Endothelial cell of hepatic sinusoid (primary cell): ENCODE measurements around the gene NUP88.
"Not testable (repeated sequence)": the region's sequence is repeated elsewhere in the genome, so short reads cannot be mapped to it uniquely, and the experiment has no call there.

Experiments
- in situ Hi-C: cut with HindIII; loops from 2 replicates; pipeline ENCODE4 v1.10.0; 2017; ENCODE audit warnings: low sequenced_read_pairs

The NUP88 gene

DNA sequence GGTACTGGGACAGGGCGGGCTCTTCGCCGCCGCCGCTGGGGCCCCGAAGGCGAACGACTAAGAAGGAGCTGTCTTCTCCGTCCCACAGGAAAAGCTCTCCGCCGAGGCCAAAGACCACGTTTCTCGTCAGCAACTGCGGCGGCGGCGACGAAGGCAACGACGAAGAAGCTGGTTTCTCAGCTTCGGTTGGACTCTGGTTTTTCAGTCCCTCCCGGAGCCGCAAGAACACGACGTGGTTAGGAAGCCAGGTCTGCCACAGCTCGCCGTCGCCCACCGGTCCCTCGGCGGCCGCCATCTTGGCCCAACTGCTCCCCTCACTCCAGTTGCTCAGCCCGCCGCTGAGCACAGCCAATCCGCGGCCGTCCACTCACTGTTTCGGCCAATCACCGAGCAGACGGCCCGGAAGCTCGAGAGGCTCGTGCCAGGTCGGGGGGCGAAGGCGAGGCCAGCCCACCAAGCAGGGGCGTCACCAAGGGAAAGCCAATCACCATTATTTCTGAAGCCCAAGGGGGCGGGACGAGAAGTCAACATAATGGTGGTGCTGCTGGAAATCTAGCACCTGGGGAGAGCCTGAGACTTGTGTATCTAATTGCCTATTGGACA is at the start of gene NUP88:
Gene NUP88 (minus strand): TSS at position 307 of the 603 bp plus-strand sequence. CDS start 12 bp downstream, at position 295.
- in situ Hi-C loops: no loop called here

DNA sequence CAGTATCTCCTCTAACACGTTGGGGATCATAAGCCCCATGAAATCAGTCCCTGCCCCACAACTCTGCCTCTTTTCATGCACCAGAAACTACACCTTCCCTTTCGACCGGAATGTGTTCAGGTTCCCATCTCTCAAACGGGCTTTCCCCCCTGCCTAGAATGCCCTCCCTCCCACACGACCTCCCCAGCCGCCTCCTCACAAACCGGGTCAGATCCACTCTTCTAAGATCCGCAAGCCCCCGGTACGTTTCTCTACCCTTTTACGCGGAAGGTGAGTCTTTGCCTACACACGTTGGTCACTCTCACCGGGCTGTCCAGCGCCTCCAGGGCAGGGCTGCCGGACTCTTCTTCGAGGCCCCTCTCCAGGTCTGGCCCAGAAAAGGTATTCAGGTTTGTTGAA is 48.6 kb upstream of the NUP88 start:
- in situ Hi-C loops: no loop called here

DNA sequence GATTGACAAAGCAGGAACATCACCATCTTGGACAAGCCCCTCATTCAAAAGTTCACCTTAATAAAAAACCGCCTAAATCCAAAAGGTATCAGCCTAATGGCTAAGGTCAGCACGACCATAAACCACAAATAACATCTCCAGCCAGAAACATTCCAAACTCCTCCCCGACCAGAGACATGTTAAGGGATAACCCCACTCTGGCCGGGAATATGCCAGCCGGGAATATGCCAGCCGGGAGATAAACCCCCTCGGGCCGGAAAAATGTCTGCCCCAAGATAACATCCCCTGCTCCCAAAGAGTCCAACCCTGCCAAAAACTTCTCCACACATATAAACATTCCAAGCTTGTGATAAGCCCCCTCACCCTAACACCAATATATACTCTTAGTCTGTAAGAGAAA is 48.0 kb upstream of the NUP88 start:
- in situ Hi-C loops: no loop called here

DNA sequence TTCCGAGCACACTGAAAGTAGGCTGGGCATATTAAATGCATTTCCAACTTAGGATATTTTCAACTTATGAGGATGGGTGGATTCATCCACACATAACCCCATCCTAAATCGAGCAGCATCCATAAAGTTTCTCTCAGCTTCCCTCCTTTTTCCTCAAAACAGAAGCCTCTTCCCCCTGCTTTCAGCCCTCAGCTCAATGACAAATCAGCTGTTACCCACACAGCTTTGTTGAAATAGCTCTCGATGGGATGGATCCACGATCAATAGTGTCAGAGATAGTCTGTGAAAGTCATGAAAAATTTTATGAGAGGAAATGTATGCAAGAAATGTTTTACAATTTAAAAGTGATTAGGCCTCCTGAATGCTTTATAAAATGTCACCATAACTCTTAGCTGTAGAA is 46.8 kb upstream of the NUP88 start:
- in situ Hi-C loops: no loop called here

DNA sequence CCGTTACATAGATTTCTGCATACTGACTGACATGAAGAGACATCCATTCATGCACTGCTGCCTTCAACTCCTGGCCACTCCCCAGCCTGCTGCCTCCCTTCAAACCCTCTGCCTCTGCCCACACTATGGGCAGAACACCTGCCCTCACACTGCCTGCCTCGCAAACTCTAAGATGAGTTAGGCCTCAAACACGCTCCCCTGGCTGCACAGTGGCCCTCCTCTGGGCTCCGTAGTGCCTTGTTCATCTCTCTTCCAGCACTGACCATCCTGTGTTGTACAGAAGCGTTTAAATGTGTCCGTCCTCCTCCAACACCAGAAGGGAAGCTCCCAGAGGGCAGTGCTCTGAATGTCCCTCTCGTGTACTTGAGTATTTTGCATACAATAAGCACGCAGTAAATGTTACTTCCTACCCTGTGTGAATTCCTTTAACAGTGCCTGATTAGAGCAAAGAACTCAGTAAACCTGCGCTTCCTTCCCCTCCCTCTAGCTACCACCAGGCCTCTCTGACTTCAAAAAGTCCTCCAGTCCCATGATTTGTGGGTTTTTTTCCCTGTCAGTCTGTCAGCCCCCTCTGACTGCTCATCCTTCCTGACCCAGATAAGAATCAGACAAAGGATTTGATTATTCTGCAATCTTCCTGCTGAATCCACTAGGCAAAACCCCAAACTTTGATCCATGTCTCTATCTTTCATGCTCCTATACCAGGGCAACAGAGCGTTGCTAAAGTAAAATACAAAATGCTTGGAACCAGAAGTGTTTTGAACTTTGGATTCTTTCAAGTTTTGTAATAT is 45.5 kb upstream of the NUP88 start:
- in situ Hi-C loops: no loop called here

DNA sequence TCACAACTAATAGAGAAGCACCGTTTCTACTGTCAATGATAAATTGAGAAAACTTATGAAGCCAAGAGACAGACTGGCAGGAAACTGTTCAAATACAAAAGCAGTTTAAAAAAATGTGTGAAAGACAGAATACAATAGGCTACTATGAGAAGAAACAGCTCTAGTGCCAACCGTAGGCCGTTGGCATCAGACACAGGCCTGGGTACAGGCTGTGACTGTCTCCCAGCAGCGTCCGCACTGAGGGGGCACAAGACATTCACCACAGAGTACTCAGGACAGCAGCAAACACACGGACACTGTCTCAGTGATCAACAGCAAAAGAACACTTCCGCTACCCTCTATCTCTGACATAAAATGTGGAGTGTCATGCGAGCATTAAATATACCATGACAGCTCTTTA is 27.3 kb upstream of the NUP88 start:
- in situ Hi-C loops: no loop called here

DNA sequence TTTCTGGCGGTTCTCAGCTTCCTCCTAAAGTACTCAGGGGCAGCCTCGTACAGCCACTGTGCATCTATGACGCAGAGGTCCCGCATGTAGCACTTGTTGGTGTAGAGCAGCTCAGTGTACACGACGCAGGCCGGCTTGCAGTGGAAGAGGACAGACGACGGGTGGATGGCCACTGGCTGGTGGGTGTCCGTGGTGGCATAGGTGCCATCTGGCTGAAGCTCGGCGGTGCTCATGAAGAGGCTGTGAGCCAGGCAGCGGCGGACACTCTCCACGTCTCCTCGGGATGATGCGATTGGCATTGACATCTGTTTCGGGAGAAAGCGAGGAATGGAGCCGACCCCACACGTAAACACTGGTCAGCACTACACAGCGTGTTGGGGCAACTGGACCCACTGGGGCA is 24.7 kb upstream of the NUP88 start:
- in situ Hi-C loops: no loop called here

DNA sequence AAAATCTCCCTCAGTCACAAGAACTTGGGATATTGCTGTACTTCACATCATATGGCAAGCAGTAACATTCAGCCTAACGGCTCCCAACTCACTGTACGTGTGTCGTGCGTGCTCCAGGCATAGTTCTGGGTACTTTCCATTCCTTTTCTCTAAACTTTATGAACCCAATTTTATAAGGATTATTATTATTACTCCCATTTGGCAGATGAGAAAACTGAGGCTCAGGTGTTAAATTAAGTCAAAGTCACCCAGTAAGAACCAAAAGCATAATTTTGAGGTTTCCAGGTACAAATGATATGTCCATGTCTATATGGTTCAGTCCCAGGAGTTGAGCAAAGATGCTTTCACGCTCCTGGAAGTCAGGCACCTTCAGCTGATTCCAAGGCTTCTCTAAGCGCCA is 24.3 kb upstream of the NUP88 start:
- in situ Hi-C loops: no loop called here

DNA sequence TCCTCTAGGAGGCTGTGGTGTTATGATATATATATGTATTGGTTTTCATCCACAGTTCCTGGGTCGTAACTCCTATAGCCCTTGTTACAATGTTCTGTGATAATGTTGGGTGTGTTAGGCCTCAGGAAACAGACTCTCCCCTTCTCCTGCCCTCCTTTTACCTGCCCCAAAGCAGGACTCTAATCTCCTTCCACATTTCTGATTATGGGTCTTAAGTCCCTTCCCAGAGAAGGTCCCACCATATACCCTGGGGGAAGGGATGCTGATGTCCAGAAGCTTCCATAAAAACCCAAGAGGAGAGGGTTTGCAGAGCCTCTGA is 19.9 kb upstream of the NUP88 start:
- in situ Hi-C loops: no loop called here

DNA sequence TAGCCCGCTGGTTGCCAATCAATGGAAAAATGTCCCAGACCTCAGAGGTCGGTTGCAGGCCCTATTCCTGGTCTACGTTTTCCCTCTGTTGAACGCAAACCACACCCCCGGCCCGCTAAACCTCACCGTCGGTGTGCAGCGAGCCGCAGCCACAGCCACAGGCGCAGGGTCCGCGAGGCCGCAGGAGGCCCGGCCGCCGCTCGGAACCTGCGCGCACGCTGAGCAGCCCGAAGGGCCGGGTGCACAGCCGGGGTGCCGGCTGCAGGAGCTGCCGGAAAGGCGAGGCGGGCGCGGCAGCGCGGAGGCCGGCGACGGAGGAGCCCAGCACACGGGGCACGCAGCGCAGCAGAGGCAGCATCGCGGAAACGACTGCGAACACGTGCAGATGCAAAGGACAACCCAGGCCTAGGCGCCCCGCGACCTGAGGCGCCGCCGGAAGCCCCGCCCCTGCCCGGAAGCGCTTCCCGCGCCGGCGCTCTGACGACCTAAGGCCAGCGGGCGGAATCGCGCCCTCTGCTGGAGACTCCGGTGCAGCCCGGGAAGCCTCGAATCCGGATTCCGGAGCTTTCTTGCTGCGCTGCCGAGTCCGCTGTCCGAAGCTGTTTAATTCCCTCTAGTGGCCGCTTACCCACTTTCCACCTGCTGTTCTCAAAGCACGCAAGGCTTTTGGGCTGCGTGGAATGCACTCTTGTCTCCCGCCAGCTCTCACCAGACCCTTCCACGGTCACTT is 19.4 kb upstream of the NUP88 start, which contains the start of gene C1QBP:
Gene C1QBP (minus strand): TSS at position 440 of the 730 bp plus-strand sequence. CDS start 82 bp downstream, at position 358.
- in situ Hi-C loops: no loop called here

DNA sequence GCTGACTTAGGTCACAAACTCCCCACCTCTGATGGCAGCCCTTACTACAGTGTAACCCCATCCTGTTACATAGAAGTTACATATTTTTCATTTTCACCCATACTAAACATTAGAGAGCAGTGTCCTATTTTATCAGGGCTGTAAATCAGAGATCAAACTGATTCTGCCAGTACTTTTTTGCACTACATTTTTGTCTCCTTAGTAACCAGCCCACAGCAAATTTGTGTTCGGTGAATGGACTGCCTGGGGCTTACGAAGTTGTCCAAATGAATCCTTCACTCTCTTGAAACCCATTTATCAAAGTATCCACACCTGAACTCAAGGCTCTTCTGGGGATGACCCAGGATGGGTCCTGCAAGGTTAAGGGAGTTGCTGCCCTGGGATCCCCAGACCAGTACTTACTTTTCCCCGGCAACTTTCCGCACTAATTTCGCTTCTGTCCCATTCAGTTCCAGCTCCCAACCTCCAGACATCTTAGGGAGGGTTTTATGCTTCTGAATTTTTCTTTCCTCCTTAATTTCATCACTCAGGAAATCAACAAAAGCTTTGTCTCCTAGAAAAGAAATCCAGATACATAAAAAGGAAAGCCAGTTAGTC is 18.4 kb upstream of the NUP88 start:
- in situ Hi-C loops: no loop called here

DNA sequence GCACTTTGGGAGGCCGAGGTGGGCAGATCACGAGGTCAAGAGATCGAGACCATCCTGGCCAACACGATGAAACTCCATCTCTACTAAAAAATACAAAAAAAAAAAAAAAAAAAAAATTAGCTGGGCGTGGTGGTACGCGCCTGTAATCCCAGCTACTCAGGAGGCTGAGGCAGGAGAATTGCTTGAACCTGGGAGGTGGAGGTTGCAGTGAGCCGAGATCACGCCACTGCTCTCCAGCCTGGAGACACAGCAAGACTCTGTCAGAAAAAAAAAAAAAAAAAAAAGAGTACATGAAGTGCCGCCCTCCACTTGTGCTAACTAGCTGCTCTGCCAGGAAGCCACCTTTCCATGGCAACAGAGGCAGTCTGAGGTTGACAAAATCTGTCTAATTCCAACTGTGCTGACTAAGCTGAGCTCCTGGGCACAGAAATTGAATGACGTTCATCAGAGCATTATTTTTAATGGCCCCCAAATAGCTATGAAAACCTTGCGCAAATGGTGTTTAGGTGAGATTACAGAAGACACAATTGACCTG is 16.4 kb upstream of the NUP88 start:
- in situ Hi-C loops: not testable (repeated sequence)

DNA sequence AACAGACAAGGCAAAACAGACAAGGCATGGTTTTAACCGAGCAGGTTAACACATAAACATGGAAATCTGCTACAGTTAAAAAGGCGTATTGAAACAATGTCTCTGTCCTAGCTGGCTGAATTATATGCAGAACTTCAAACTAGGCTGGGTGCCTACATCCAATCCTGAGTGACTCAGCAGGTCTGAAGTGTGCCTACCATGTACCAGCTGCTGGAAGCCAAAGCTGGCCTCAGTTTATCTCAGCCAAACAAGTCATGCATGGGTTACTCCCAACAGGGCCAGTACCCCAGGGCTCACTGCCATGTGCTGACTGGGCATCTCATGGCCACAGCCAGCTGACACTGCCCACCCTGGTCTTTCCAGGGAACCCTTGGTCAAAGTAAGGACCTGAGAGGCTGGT is 15.5 kb upstream of the NUP88 start:
- in situ Hi-C loops: no loop called here

DNA sequence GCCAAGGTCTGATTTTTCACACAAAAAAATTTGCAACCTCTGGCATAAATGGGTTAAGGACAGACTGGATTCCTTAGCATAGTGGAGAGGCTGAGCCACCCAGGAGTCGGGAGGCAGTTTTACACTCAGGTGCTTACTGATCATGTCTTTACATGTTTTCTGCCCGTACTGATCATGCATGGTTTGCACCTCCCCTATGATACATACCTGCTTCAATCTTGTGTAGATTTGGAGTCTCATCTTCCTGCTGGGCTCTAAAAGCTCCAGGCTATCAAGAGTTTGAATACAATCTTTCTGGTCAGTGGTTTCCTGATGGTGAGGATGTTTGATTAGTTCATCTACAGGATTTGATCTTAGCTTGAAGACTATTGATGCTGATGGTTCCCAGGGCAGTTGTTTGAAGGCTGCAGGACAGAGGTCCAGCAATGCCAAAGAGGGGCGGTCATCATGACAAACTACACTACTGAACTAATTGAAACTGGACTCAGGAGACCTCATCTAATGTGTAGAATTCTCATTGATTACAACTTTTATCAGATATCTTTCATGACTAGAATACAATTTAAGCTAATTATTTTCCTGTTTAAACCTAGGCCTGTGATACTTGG is 12.6 kb upstream of the NUP88 start:
- in situ Hi-C loops: no loop called here

DNA sequence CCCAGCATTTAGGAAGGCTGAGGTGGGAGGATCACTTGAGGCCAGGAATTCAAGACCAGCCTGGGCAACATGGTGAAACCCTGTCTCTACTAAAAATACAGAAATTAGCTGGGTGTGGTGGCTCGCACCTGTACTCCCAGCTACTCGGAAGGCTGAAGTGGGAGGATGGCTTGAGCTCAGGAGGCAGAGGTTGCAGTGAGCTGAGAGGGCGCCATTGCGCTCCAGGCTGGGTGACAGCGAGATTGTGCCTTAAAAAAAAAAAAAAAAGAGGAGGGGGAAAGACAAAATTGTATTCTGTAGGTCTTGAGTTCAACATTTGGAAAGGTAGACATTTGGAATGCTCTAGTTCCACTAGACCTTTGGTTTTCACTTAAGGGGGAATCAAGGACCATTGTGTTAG is 11.8 kb upstream of the NUP88 start:
- in situ Hi-C loops: not testable (repeated sequence)

DNA sequence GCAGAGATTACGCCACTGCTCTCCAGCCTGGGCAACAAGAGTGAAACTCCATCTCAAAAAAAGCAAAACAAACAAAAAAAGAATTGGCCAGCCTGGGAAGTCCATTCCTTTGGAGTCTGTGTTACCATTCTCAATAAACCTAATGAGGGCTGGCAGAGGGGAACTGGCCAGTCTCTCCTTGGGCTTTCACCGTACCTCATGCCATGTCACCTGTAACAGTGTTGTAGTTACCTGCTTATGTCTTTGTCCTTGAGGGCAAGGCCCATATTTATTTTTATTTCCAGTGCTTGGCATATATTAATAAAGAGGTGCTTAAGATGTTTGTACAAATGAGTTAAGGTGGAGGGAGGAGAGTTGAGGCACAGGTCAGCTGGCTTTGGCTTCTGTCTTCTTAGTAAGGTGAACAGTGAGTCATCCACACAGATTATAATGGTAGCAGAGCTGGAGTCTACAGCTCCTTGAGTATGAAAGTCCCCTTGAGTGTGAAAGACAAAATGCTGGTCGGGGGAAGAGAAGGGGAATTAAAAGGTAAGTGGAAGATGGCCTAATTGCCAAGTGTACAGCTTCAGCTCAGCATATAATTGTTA is 11.0 kb upstream of the NUP88 start:
- in situ Hi-C loops: no loop called here

DNA sequence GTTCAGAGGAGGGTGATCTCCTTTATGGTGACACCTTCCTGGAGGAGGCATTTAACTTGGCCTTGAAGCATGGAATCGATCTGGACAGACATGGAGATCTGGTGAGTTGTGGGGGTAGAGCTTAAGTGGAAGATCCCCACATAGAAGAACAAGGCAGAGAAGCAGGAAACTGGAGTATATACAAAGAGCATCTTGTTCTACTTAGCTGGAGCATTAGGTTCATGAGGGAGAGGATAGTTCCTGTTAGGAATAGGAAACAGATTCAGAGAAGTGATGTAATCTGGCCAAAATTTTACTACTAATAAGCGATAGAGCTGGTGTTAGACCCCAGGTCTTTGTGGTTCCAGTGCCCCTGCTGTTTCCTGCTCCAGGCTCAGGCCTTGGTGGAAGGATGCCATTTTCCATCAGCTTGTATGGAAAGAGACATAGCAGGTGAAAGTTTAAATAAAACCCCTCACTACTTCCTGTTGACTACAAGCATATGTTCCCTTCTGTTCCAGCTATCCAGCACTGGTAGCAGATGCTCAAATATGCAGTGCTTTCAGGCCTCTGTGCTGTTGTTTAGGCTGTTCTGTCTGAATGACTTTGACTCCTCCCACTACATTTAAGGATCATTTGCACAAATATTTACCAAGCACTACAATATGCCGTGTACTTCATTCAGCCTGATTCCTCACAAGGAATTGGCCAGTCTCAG is 9.9 kb upstream of the NUP88 start:
- in situ Hi-C loops: no loop called here

DNA sequence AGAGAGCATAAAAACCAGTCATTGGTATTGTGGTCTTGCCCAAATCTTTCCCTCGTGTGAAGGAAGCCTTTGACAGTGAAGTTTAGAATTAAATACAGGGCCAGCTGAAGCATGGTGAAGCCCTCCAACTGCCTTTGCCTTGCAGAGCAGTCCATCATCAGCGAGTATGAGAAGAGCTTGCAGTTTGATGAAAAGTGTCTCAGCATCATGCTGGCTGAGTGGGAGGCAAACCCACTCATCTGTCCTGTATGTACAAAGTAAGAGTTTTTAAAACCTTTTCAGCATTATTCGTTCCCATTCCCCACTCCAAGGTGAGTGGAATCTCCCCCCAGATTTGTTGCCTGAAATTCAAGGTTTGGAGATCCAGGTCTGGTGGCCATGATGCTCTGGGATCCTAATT is 6.4 kb upstream of the NUP88 start:
- in situ Hi-C loops: no loop called here

DNA sequence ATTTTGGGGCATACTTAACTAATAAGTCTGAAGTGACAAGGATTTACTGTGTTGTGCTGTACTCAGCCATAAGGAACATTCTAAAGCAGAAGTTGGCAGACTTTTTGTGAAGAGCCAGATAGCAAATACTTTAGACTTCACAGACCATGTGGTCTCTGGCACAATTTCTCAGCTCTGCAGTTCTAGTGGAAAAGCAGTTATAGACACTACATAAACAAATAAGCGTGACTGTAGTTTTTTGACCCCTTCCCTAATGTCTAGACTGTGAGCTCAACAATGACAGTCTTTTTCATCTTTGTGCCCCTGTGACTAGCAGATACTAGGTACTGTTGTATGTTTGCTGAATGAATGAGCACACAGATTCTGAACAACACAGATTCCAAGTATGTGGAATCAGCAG is 5.4 kb upstream of the NUP88 start:
- in situ Hi-C loops: no loop called here

DNA sequence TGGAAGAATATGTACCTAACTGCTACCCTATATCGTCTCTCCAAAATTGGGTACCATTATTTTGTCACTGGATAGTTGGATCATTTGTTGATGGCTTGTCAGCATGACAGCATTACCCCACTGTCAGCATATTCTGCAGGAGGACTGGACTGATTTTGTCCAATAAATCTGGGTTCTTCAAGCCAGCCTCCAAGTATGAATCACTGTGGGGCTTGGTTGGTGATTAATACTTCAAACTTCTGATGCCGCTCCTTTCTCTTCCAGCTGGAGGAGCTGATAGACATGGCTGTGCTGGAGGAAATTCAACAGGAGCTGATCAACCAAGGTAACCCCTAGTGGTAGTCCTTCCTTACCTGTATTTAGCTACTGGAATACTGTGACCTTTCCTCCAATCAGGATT is 3.0 kb upstream of the NUP88 start:
- in situ Hi-C loops: no loop called here
